ENCODE measurements around the gene RBM10. TPM values are rescaled to one million over a fixed set of nuclear protein-coding genes. Genes with fewer than 3 reads are reported as not detected.
"Not testable (repeated sequence)": the region's sequence is repeated elsewhere in the genome, so short reads cannot be mapped to it uniquely, and the experiment has no call there.

RBM10 gene
- total and polyA plus RNA-seq, 9 donors, result 12.0 to 53.0 (median 36.7) TPM

GRCh38 chrX:47133493-47133892, 11.5 kb upstream of the RBM10 start:
- H3K9me3 ChIP-seq, result no peaks in the 10 kb centered on the region
- H3K36me3 ChIP-seq, result no peaks in the 10 kb centered on the region
- no peak overlapping the region for H3K27ac ChIP-seq
- H3K4me3 ChIP-seq, result no peak overlapping the region
- H3K27me3 ChIP-seq, result no peaks in the 10 kb centered on the region
- no peak for TF ChIP-seq POLR2A (IDR thresholded peaks at IDR 0.05)
- no peak for TF ChIP-seq EP300 (IDR thresholded peaks at IDR 0.05)
- no peak for TF ChIP-seq CTCF (IDR thresholded peaks at IDR 0.05)
- H3K4me1 ChIP-seq (ENCODE audit: insufficient read depth), result no peaks in the 10 kb centered on the region
- intact Hi-C loops (cut with DNase I), result no loop called here
- DNase-seq, result no peak
- WGBS, 3 donors, result 67 to 76% (median 72%) methylated on average over 5 of the region's 5 CpGs

GRCh38 chrX:47135650-47136049, 9.4 kb upstream of the RBM10 start:
- not testable (repeated sequence) for H3K36me3 ChIP-seq

GRCh38 chrX:47138171-47138570, 6.8 kb upstream of the RBM10 start:
- DNase-seq, result no peak
- 73 to 77% (median 76%) methylated on average over 6 of the region's 6 CpGs for whole genome bisulfite sequencing, 3 donors

More at GRCh38 chrX:47135650-47136049, 9.4 kb upstream of the RBM10 start:
- H3K27me3 ChIP-seq; DNase-seq; H3K27ac ChIP-seq; intact Hi-C loops (cut with DNase I); H3K4me3 ChIP-seq; H3K4me1 ChIP-seq (ENCODE audit: insufficient read depth); H3K9me3 ChIP-seq: not testable (repeated sequence)
- WGBS, 3 donors, result 60 to 76% (median 64%) methylated on average over 5 of the region's 5 CpGs

GRCh38 chrX:47143894-47144625, 961 bp upstream of the RBM10 start:
- H3K4me3 ChIP-seq, result peak overlapping the region; percentile 65
- no peaks in the 10 kb centered on the region for H3K27me3 ChIP-seq
- no peaks in the 10 kb centered on the region for H3K9me3 ChIP-seq
- H3K4me1 ChIP-seq (ENCODE audit: insufficient read depth), result peaks cover 18% of the 10 kb centered on the region
- intact Hi-C loops (cut with DNase I), result no loop called here
- peak in 4 of 5 donors; percentile 56 to 70 (median 60) for DNase-seq
- H3K36me3 ChIP-seq, result no peaks in the 10 kb centered on the region
- no peak for TF ChIP-seq POLR2A (IDR thresholded peaks at IDR 0.05)
- no peak for TF ChIP-seq EP300 (IDR thresholded peaks at IDR 0.05)
- TF ChIP-seq CTCF (IDR thresholded peaks at IDR 0.05), result no peak
- H3K27ac ChIP-seq, result peak overlapping the region; percentile 35 to 87
- 35 to 44% (median 43%) methylated on average over 41 to 46 of the region's 46 CpGs for WGBS, 3 donors

More at GRCh38 chrX:47138171-47138570, 6.8 kb upstream of the RBM10 start:
- TF ChIP-seq EP300 (IDR thresholded peaks at IDR 0.05), result no peak
- TF ChIP-seq POLR2A (IDR thresholded peaks at IDR 0.05), result no peak
- TF ChIP-seq CTCF (IDR thresholded peaks at IDR 0.05), result no peak
- H3K4me1 ChIP-seq (ENCODE audit: insufficient read depth), result no peaks in the 10 kb centered on the region
- H3K4me3 ChIP-seq, result no peak overlapping the region
- intact Hi-C loops (cut with DNase I), result no loop called here
- no peaks in the 10 kb centered on the region for H3K36me3 ChIP-seq
- H3K27me3 ChIP-seq, result no peaks in the 10 kb centered on the region
- H3K27ac ChIP-seq, result no peak overlapping the region
- no peaks in the 10 kb centered on the region for H3K9me3 ChIP-seq

GRCh38 chrX:47145395-47146120, 537 bp downstream of the RBM10 start:
- peak overlapping the region; percentile 85 to 87 for H3K27ac ChIP-seq
- no peaks in the 10 kb centered on the region for H3K9me3 ChIP-seq
- H3K4me1 ChIP-seq (ENCODE audit: insufficient read depth), result peaks cover 18% of the 10 kb centered on the region
- 37 to 52% (median 41%) methylated on average over 39 of the region's 39 CpGs for WGBS, 3 donors
- DNase-seq, result peak in 1 of 5 donors; percentile 31
- intact Hi-C loops (cut with DNase I), result no loop called here
- H3K27me3 ChIP-seq, result no peaks in the 10 kb centered on the region
- H3K36me3 ChIP-seq, result no peaks in the 10 kb centered on the region
- peak overlapping the region; percentile 65 for H3K4me3 ChIP-seq
- no peak for TF ChIP-seq EP300 (IDR thresholded peaks at IDR 0.05)
- TF ChIP-seq CTCF (IDR thresholded peaks at IDR 0.05), result no peak
- no peak for TF ChIP-seq POLR2A (IDR thresholded peaks at IDR 0.05)
